GM12878 (cell line): ENCODE data around the gene GALK2. TPM values are rescaled to one million over a fixed set of nuclear protein-coding genes. Genes with fewer than 3 reads are reported as not detected.
"Not testable (repeated sequence)": the region's sequence is repeated elsewhere in the genome, so short reads cannot be mapped to it uniquely, and the experiment has no call there.

ENCODE experiments used
- ATAC-seq: fragments of 200-7000 bp; cut with Tn5 transposase; 3 replicates; pipeline ENCODE4 v1.9.1; 2020; ENCODE audit warnings: mild to moderate bottlenecking, moderate library complexity
- BruUV-seq: library from RNA; stranded (reverse); fragments of 400-500 nt; replicated peaks from 2 replicates; lab custom pipeline; 2021; lab: Mats Ljungman, UMichigan
- CTCF ChIA-PET: fragments of 300-600 bp; sonication (Branson Sonifier 250); formaldehyde crosslinking; extraction: SDS; loops from one replicate; lab custom pipeline; 2021; ENCODE audit warnings: inconsistent platforms; lab: Yijun Ruan, JAX
- POLR2A ChIA-PET: fragments of 350-600 bp; formaldehyde crosslinking; extraction: SDS; loops from one replicate; lab custom pipeline; 2021; ENCODE audit warnings: inconsistent platforms; lab: Charles Lee
- RAD21 ChIA-PET: fragments of 300-600 bp; sonication (Branson Sonifier 250); formaldehyde crosslinking; loops from one replicate; lab custom pipeline; 2023; ENCODE audit warnings: antibody characterized with exemption; ENCODE audit not compliant: unreplicated experiment; lab: Charles Lee
- SMC1A ChIA-PET: fragments of 300-600 bp; sonication (Branson Sonifier 250); formaldehyde crosslinking; loops from one replicate; lab custom pipeline; 2023; ENCODE audit not compliant: unreplicated experiment, uncharacterized antibody; lab: Charles Lee
- DNase-seq: peaks from one replicate; pipeline ENCODE4 v3.0.0-alpha.2; 2011; ENCODE audit warnings: low read depth, low spot score
- FAIRE-seq: peaks from 3 replicates; lab custom pipeline; 2011; peaks lifted over from hg19 to GRCh38; lab: Jason Lieb, UNC
- H2AFZ ChIP-seq: 2 replicates; pipeline ENCODE4 v1.6.0; 2011; ENCODE audit warnings: low read depth, low read length, control low read depth; ENCODE audit not compliant: control insufficient read depth
- H3K27ac ChIP-seq: 2 replicates; pipeline ENCODE4 v1.5.1; 2011; ENCODE audit warnings: control low read depth; ENCODE audit not compliant: control insufficient read depth, insufficient read depth
- H3K27me3 ChIP-seq, 2 experiments: replicated peaks in 1 of 2; 2 replicates each; pipeline versions ENCODE4 v1.6.0 to v1.6.1; 2011; ENCODE audit warnings: low read length in 1 of 2; ENCODE audit not compliant: control insufficient read depth in 2 of 2, insufficient read depth in 2 of 2
- H3K36me3 ChIP-seq, 2 experiments: 2 replicates each; pipeline ENCODE4 v1.5.1; 2011; ENCODE audit warnings: low read length in 1 of 2; ENCODE audit not compliant: control insufficient read depth in 2 of 2, insufficient read depth in 2 of 2
- H3K4me1 ChIP-seq: 2 replicates; pipeline ENCODE4 v1.6.1; 2011; ENCODE audit warnings: mild to moderate bottlenecking, low read length, moderate library complexity, mixed read lengths; ENCODE audit not compliant: control insufficient read depth, insufficient read depth
- H3K4me2 ChIP-seq: 2 replicates; pipeline ENCODE4 v1.6.0; 2011; ENCODE audit warnings: control low read depth; ENCODE audit not compliant: control insufficient read depth, insufficient read depth
- H3K4me3 ChIP-seq: fragments of 200-600 bp; sonication (generic); 2 replicates; pipeline ENCODE4 v1.5.1; 2016
- H3K79me2 ChIP-seq: 2 replicates; pipeline ENCODE4 v1.6.0; 2011; ENCODE audit warnings: low read length; ENCODE audit not compliant: control insufficient read depth, insufficient read depth
- H3K9ac ChIP-seq: 2 replicates; pipeline ENCODE4 v1.8.0; 2011; ENCODE audit warnings: low read length, control low read depth, mixed read lengths; ENCODE audit not compliant: control insufficient read depth, insufficient read depth
- H3K9me3 ChIP-seq: replicated peaks from 3 replicates; pipeline ENCODE4 v1.5.1; 2011; ENCODE audit warnings: mild to moderate bottlenecking, low read length; ENCODE audit not compliant: control insufficient read depth, insufficient read depth
- H4K20me1 ChIP-seq: 2 replicates; pipeline ENCODE4 v1.6.0; 2011; ENCODE audit not compliant: control insufficient read depth, insufficient read depth
- MTA3 ChIP-seq: IDR thresholded peaks from 2 replicates; pipeline ENCODE4 v1.6.1; 2012; ENCODE audit warnings: low read length, inconsistent platforms, borderline replicate concordance
- NFYA ChIP-seq: IDR thresholded peaks from 2 replicates; pipeline ENCODE4 v1.6.1; 2011; ENCODE audit warnings: low read depth, mild to moderate bottlenecking, low read length, improper control_type of control experiment, borderline replicate concordance
- NR2C1 ChIP-seq: fragments of 450-650 bp; IDR thresholded peaks from 2 replicates; pipeline ENCODE4 v1.6.1; 2017; ENCODE audit warnings: antibody characterized with exemption, mild to moderate bottlenecking, moderate library complexity
- ZNF384 ChIP-seq: IDR thresholded peaks from 2 replicates; pipeline ENCODE4 v1.6.1; 2012; ENCODE audit warnings: low read depth, mild to moderate bottlenecking, low read length, improper control_type of control experiment, borderline replicate concordance
- WGBS: methylation state at CpG from one replicate; pipeline ENCODE4 v1.1.6; 2016; ENCODE audit warnings: low lambda C conversion rate; ENCODE audit not compliant: insufficient replicate concordance, insufficient coverage; ENCODE audit errors: missing lambda C conversion rate; 5-methylcytosine and 5-hydroxymethylcytosine counted together
- in situ Hi-C: fragments of 300-500 bp; cut with MboI; formaldehyde crosslinking; loops from 9 replicates; pipeline ENCODE4 v1.14.3; 2018; ENCODE audit warnings: mixed read lengths
- intact Hi-C: fragments of 100-400 bp; cut with micrococcal nuclease; formaldehyde crosslinking; loops from one replicate; pipeline ENCODE4 v1.14.2; 2022; ENCODE audit not compliant: unreplicated experiment
- polyA plus RNA-seq, 11 experiments: library from polyadenylated mRNA; depleted of rRNA in 4 of 11; unstranded in 6 of 11; stranded (reverse) in 5 of 11; fragments of >200 nt; fragmentation: Nextera tagmentation in 4 of 11; fragmentation: Illumina TruSeq in 1 of 11; extraction: Ambion mirVana in 4 of 11; extraction: Trizol in 1 of 11; gene quantifications; 1 replicate in 1 of 11; 2 replicates in 10 of 11; pipeline versions ENCODE4 v1.2.1 to v1.2.3, GENCODE V29; 2011 to 2016; ENCODE audit warnings: inconsistent platforms in 2 of 11, missing spikeins in 2 of 11, low read depth in 1 of 11
- total RNA-seq, 4 experiments: library from RNA; depleted of rRNA in 3 of 4; stranded (reverse); fragments of >200 nt in 3 of 4; fragmentation: Illumina TruSeq in 1 of 4; extraction: Trizol in 1 of 4; gene quantifications; 2 replicates each; pipeline versions ENCODE4 v1.2.1 to v1.2.3, GENCODE V29; 2013 to 2021
- TF ChIP-seq, protein P1 (sequence below): IDR thresholded peaks from 2 replicates; pipeline ENCODE4 v1.6.1; 2011; ENCODE audit warnings: borderline replicate concordance, low read depth, mild to moderate bottlenecking, moderate library complexity, mixed read lengths, low read length; ENCODE audit not compliant: insufficient read depth; ENCODE audit errors: extremely low read length

GALK2 gene
- total and polyA plus RNA-seq, 10 of the 15 experiments (the other 5 are each of a cell fraction or from before 2014, with no cell fraction given), result 11.9 to 26.7 (median 15.4) TPM

DNA sequence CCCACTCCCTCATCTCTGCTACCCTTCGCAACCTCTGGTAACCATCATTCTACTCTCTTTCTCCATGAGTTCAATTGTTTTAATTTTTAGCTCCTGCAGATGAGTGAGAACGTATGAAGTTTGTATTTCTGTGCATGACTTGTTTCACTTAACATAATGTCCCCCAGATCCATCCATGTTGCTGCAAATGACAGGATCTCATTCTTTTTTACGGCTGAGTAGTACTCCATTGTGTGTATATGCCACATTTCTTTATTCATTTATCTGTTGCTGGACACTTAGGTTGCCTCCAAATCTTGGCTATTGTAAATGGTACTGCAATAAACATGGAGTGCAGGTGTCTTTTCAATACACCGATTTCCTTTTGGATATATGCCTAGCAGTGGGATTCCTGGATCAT, 12.1 kb downstream of the GALK2 start:
- H3K4me3 ChIP-seq, result no peak overlapping the region
- ChIA-PET RAD21 (no interaction called here), SMC1A (no interaction called here), POLR2A (no interaction called here), CTCF (no interaction called here)
- no peaks in the 10 kb centered on the region for H4K20me1 ChIP-seq
- no peak for TF ChIP-seq NFYA
- no peak for TF ChIP-seq MTA3
- no peak for TF ChIP-seq ZNF384
- no peak for TF ChIP-seq NR2C1
- TF ChIP-seq, protein P1, sequence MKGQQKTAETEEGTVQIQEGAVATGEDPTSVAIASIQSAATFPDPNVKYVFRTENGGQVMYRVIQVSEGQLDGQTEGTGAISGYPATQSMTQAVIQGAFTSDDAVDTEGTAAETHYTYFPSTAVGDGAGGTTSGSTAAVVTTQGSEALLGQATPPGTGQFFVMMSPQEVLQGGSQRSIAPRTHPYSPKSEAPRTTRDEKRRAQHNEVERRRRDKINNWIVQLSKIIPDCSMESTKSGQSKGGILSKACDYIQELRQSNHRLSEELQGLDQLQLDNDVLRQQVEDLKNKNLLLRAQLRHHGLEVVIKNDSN, result no peak
- ATAC-seq (no peak), DNase-seq (no peak), FAIRE-seq (no peak)
- H3K79me2 ChIP-seq, result no peaks in the 10 kb centered on the region
- intact Hi-C loops, result no loop called here
- no peaks in the 10 kb centered on the region for H3K27me3 ChIP-seq
- in situ Hi-C loops, result no loop called here
- H2AFZ ChIP-seq, result no peak overlapping the region
- no peak overlapping the region for H3K4me2 ChIP-seq
- no peaks in the 10 kb centered on the region for H3K36me3 ChIP-seq
- BruUV-seq, result no TSS peak
- no peak overlapping the region for H3K27ac ChIP-seq
- no peaks in the 10 kb centered on the region; the same call in 2 of the 3 replicates for H3K9me3 ChIP-seq
- H3K4me1 ChIP-seq, result no peaks in the 10 kb centered on the region
- 92% methylated on average over 4 of the region's 4 CpGs for WGBS
- H3K9ac ChIP-seq, result no peak overlapping the region

DNA sequence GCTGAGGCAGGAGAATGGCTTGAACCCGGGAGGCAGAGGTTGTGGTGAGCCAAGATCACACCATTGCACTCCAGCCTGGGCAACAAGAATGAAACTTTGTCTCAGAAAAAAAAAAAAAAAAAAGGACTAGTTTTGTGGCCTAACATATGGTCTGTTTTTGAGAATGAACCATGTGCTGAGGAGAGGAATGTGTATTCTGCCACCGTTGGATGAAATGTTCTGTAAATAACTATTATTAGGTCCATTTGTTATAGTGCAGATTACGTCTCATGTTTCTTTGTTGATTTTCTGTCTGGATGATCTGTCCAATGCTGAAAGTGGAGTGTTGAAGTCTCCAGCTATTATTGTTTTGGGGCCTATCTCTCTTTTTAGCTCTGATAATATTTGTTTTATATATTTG, 13.7 kb downstream of the GALK2 start:
- ATAC-seq, intact Hi-C loops, H3K27me3 ChIP-seq, in situ Hi-C loops, FAIRE-seq, H3K4me1 ChIP-seq, H3K4me2 ChIP-seq, BruUV-seq, H3K9ac ChIP-seq, H3K27ac ChIP-seq, H4K20me1 ChIP-seq, H3K9me3 ChIP-seq, H3K4me3 ChIP-seq, SMC1A ChIA-PET, H2AFZ ChIP-seq, H3K79me2 ChIP-seq, POLR2A ChIA-PET, H3K36me3 ChIP-seq, DNase-seq: not testable (repeated sequence)
- ChIA-PET CTCF (interaction anchor here (1.6 kb wide), 1 partner anchor 15 kb away, joined by 3 read pairs; no protein-coding TSS in a partner anchor), RAD21 (interaction anchor here (0.6 kb wide), 1 partner anchor 1358 kb away, joined by 3 read pairs; no protein-coding TSS in a partner anchor)
- 98% methylated on average over 3 of the region's 3 CpGs for WGBS
